GM12873 (cell line): ENCODE data around the gene TMEM245.

Experiments
- TF ChIP-seq, protein P1 (sequence below): IDR thresholded peaks from 2 replicates; pipeline ENCODE4 v1.5.1; 2012; ENCODE audit warnings: low read depth, mild to moderate bottlenecking, moderate library complexity, low read length, control low read depth; ENCODE audit not compliant: insufficient read depth; ENCODE audit errors: missing control alignments

TMEM245 gene

DNA sequence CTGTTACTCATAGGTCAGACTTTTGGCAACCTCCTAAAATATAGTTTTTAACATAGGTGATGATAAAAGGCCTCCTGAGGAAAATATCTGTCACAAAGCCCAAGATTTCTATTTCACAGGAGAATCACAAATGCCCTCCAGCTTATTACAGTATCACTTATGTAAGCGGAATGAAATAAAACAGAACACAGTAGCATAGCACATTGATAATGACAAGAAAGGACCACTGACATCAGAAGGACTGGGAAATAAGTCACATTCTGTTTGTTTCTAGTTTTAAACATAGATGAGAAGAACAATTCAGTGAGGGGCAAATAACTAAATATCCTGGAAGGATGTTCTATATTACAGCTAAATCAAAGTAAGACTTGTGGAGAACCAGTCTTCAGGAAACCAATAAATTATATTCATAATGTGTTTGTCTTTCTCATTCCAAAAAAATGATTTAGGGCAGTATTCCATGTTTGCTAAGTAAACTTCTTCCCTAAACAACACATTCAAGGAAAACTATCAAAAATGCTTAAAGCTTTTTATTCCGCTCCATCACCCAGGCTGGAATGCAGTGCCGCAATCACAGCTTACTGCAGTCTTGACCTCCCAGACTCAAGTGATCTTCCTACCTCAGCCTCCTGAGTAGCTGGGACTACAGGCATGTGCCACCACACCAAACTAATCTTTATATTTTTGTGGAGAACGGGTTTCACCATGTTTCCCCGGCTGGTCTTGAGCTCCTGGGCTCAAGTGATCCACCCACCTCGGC, 85.6 kb downstream of the TMEM245 start:
- TF ChIP-seq, protein P1, sequence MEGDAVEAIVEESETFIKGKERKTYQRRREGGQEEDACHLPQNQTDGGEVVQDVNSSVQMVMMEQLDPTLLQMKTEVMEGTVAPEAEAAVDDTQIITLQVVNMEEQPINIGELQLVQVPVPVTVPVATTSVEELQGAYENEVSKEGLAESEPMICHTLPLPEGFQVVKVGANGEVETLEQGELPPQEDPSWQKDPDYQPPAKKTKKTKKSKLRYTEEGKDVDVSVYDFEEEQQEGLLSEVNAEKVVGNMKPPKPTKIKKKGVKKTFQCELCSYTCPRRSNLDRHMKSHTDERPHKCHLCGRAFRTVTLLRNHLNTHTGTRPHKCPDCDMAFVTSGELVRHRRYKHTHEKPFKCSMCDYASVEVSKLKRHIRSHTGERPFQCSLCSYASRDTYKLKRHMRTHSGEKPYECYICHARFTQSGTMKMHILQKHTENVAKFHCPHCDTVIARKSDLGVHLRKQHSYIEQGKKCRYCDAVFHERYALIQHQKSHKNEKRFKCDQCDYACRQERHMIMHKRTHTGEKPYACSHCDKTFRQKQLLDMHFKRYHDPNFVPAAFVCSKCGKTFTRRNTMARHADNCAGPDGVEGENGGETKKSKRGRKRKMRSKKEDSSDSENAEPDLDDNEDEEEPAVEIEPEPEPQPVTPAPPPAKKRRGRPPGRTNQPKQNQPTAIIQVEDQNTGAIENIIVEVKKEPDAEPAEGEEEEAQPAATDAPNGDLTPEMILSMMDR = no peak

DNA sequence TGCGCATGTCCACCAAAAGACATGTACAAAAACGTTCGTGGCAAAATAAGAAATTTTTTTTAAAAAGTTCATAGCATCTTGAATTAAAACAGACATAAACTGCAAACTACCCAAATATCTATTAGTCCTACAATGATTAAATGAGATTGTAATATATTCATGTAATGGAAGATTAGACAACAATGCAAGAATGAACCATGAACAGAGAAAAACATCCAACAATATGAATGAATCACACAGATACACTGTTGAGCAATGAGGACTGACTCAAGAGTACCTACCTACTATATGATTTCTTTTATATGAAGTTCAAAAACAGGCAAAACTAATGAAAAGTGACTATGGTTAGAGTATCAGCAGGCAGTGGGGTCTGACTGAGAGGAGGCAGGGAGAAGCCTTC, 88.5 kb downstream of the TMEM245 start:
- TF ChIP-seq, protein P1 = no peak

DNA sequence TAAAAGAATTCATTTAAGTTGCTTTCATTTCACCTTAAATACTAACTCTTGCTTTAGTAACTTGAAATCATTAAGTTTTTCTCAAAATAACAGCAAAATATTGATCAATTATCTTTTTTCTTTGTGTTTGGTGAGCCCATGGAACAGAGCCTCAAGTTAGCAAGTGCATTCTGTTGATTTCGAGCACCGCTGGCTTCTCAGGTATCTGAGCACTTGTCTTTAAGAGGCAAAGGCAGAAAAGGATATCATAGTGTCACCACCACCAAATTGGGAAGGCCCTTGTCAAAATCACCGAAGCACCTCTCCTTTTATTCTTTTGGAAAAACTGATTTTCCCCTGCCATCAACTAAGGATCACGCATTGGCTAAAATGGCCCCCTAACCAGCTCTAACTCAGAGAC, 89.3 kb downstream of the TMEM245 start:
- TF ChIP-seq, protein P1 = no peak

DNA sequence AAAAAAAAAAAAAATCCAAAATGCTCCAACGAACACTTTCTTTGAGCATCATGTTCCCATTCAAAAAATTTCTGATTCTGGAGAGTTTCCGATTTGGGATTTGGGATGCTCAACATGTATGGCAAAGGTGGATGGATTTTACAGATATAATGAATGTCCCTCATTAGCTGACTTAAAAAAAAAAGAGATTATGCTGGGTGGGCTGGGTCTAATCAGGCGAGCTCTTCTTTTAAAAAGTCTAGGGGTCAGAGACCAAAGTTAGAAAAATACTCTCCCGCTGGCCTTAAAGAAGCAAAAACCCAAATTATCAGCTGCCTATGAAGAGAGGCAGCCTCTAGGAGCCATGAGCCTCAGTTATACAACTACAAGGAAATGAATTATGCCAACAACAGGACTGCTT, 91.3 kb downstream of the TMEM245 start:
- TF ChIP-seq, protein P1 = no peak

DNA sequence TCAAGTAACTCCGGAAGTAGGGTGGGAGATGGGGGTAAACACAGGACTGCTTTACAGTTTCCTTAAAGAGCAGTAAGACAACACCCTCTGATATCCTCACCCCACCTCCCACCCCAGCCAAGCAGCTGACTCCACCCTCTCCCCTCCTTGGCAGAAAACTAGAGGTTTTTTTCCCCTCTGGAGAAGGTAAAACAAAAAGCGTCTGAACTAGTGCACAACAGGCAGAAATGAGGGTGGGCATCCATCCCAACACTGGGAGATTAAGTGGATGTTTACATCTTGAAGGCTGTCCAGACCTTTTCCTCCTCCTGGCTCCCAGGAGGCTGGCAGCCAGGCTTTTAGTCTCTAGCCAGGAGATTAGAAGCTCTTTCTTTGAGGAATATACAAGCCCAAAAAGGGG, 92.6 kb downstream of the TMEM245 start:
- TF ChIP-seq, protein P1 = no peak

DNA sequence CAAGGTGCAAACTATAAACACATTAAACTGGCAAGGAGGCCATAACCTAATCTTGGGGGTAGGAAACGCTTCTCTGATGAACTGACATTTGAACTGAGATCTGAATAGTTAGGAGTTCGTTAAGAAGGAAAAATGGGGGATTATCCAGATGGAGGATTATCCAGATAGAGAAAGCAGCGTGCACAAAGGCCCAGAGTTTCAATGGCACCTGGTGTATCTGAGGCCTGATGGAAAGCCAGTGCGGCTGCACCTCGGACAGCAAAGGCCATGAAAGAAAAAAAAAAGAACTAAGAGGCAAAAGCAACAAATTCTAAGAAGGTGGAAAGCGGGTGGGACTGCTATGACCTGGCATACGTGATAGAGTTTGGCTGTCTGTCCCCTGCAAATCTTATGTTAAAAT, 93.4 kb downstream of the TMEM245 start:
- TF ChIP-seq, protein P1 = no peak

DNA sequence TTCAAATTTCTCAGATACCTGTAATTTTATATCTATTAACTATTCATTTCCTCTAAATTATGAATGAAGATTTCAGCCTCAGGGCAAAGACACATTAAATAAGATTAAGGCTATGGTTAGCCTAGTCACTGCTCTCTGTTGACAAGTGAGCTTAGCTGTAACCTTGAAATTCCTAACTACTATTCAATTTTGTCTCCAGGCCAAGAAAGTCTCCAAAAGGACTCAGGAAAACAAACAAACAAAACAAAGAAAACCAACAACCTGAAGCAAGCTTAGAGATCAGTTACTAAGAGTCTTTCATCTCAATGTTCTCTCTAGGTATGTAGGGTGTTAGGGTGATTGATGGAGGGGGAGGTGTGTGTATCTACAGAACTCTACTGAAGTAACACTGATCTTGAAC, 96.9 kb downstream of the TMEM245 start:
- TF ChIP-seq, protein P1 = no peak
